HG03521 (cell line): ENCODE data around the gene NR2C2.
A peak's percentile ranks its signal among the peaks of the same experiment; 100 is the strongest.
"Not testable (repeated sequence)": the region's sequence is repeated elsewhere in the genome, so short reads cannot be mapped to it uniquely, and the experiment has no call there.

Experiments
- ATAC-seq: cut with Tn5 transposase; IDR thresholded peaks from one replicate; pipeline ENCODE4 v1.9.1; 2021; ENCODE audit warnings: mild to moderate bottlenecking, moderate library complexity; ENCODE audit not compliant: unreplicated experiment

NR2C2 gene

GRCh38 chr3:14957153-14957552, 9.8 kb downstream of the NR2C2 start:
- no peak for ATAC-seq

- no peak for ATAC-seq
Measured at GRCh38 chr3:14957925-14958324, 10.5 kb downstream of the NR2C2 start.

GRCh38 chr3:14959359-14959943, 12.1 kb downstream of the NR2C2 start:
- no peak for ATAC-seq

GRCh38 chr3:14962762-14963161, 15.4 kb downstream of the NR2C2 start:
- ATAC-seq: no peak

- no peak for ATAC-seq
Measured at GRCh38 chr3:14967285-14967684, 19.9 kb downstream of the NR2C2 start.

- ATAC-seq: no peak
Measured at GRCh38 chr3:14969671-14970070, 22.3 kb downstream of the NR2C2 start.

GRCh38 chr3:14976317-14976716, 28.9 kb downstream of the NR2C2 start:
- ATAC-seq: no peak

- no peak for ATAC-seq
Measured at GRCh38 chr3:14980689-14981088, 33.3 kb downstream of the NR2C2 start.

GRCh38 chr3:14984581-14985113, 37.3 kb downstream of the NR2C2 start:
- no peak for ATAC-seq

- peak; percentile 100 for ATAC-seq
Measured at GRCh38 chr3:14988988-14989394, 41.6 kb downstream of the NR2C2 start.

- ATAC-seq: no peak
Measured at GRCh38 chr3:14989943-14990779, 42.8 kb downstream of the NR2C2 start.

GRCh38 chr3:14990780-14991148, 43.4 kb downstream of the NR2C2 start:
- no peak for ATAC-seq

GRCh38 chr3:14991151-14991742, 43.9 kb downstream of the NR2C2 start:
- no peak for ATAC-seq

- no peak for ATAC-seq
Measured at GRCh38 chr3:14991818-14992612, 44.6 kb downstream of the NR2C2 start.

- no peak for ATAC-seq
Measured at GRCh38 chr3:14997941-14998340, 50.6 kb downstream of the NR2C2 start.

- not testable (repeated sequence) for ATAC-seq
Measured at GRCh38 chr3:14999182-14999581, 51.8 kb downstream of the NR2C2 start.

GRCh38 chr3:15007681-15008141, 60.3 kb downstream of the NR2C2 start:
- no peak for ATAC-seq

- ATAC-seq: no peak
Measured at GRCh38 chr3:15009167-15009566, 61.8 kb downstream of the NR2C2 start.

- ATAC-seq: no peak
Measured at GRCh38 chr3:15010664-15011063, 63.3 kb downstream of the NR2C2 start.

- ATAC-seq: no peak
Measured at GRCh38 chr3:15011174-15011573, 63.8 kb downstream of the NR2C2 start.
